Measurements from ENCODE around the gene NR6A1. TPM values are rescaled to one million over a fixed set of nuclear protein-coding genes. Genes with fewer than 3 reads are reported as not detected.

NR6A1 gene
- total and polyA plus RNA-seq, 10 donors, result 0.14 to 3.7 (median 1.9) TPM

- Histone ChIP-seq H3K4me1 (peaks cover 8 to 45% (median 15%) of the 10 kb centered on the region in 6 donors), H3K36me3 (no peaks in the 10 kb centered on the region), H3K4me3 (no peak overlapping the region), H3K27me3 (replicated peaks in 1 of 7) (peaks cover 0 to 69% (median 43%) of the 10 kb centered on the region in 7 donors), H3K27ac (no peak overlapping the region), H3K9me3 (no peaks in the 10 kb centered on the region)
- intact Hi-C loops (cut with DNase I; ENCODE audit: low total_unique reads), result no loop called here
- TF ChIP-seq POLR2AphosphoS5 (IDR thresholded peaks at IDR 0.05) (no peak), CTCF (IDR thresholded peaks at IDR 0.05 in 8 of 11, conservative IDR thresholded peaks at IDR 0.05 in 3 of 11) (no peak), POLR2A (IDR thresholded peaks at IDR 0.05) (no peak)
- WGBS, 5 donors, result 53 to 68% (median 62%) methylated on average over 6 of the region's 6 CpGs
- DNase-seq, result no peak
These were observed 6.2 kb downstream of the NR6A1 start for GRCh38 chr9:124764774-124765438.

DNA sequence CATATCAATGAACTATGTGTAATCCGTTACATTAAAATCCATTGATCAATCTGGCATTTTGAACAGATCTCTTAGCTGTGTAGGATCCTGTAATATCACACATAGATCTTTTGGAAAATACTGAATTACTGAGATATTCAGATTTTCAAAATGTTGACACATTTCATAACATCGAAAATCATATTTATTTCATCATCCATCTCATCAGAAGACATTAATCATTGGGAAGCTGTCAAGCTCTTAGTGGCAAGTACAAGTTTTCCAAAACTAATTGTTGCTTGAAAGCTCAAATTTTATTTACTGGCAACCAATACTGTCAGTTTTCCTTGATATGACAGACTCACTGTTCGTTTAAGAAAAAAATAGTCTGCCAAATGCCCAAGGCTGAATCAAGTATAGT, 8.5 kb downstream of the NR6A1 start:
- H3K36me3 ChIP-seq, result no peaks in the 10 kb centered on the region
- H3K4me3 ChIP-seq, result no peak overlapping the region
- no peak overlapping the region for H3K27ac ChIP-seq
- peaks cover 0 to 49% (median 21%) of the 10 kb centered on the region in 7 donors for H3K27me3 ChIP-seq (replicated peaks in 1 of 7)
- intact Hi-C loops (cut with DNase I; ENCODE audit: low total_unique reads), result no loop called here
- peaks cover 0 to 41% (median 2%) of the 10 kb centered on the region in 6 donors for H3K4me1 ChIP-seq
- H3K9me3 ChIP-seq, result no peaks in the 10 kb centered on the region
- DNase-seq, result no peak
- TF ChIP-seq POLR2A (IDR thresholded peaks at IDR 0.05) (no peak), CTCF (IDR thresholded peaks at IDR 0.05 in 8 of 11, conservative IDR thresholded peaks at IDR 0.05 in 3 of 11) (no peak), POLR2AphosphoS5 (IDR thresholded peaks at IDR 0.05) (no peak)
- WGBS, 5 donors, result 83 to 97% (median 88%) methylated on average over 3 of the region's 3 CpGs

GRCh38 chr9:124761710-124762109, 9.4 kb downstream of the NR6A1 start:
- no peaks in the 10 kb centered on the region for H3K36me3 ChIP-seq
- 86 to 94% (median 88%) methylated on average over 3 of the region's 3 CpGs for WGBS, 5 donors

More at GRCh38 chr9:124761710-124762109, 9.4 kb downstream of the NR6A1 start:
- no peak for TF ChIP-seq POLR2AphosphoS5 (IDR thresholded peaks at IDR 0.05)
- TF ChIP-seq POLR2A (IDR thresholded peaks at IDR 0.05), result no peak
- TF ChIP-seq CTCF (IDR thresholded peaks at IDR 0.05 in 8 of 11, conservative IDR thresholded peaks at IDR 0.05 in 3 of 11), result no peak
- H3K9me3 ChIP-seq, result no peaks in the 10 kb centered on the region
- H3K4me1 ChIP-seq, result peaks cover 0 to 41% (median 2%) of the 10 kb centered on the region in 6 donors
- H3K4me3 ChIP-seq, result no peak overlapping the region
- DNase-seq, result no peak
- no peak overlapping the region for H3K27ac ChIP-seq
- peaks cover 0 to 49% (median 12%) of the 10 kb centered on the region in 7 donors for H3K27me3 ChIP-seq (replicated peaks in 1 of 7)
- intact Hi-C loops (cut with DNase I; ENCODE audit: low total_unique reads), result no loop called here
